ENCODE results near the gene ZNF850. TPM values are rescaled to one million over a fixed set of nuclear protein-coding genes. Genes with fewer than 3 reads are reported as not detected.
A peak's percentile ranks its signal among the peaks of the same experiment; 100 is the strongest.

ZNF850 gene
- total and polyA plus RNA-seq, 9 of the 15 experiments (the other 6 are each of a cell fraction or from before 2014, with no cell fraction given): 1.2 to 13.0 (median 5.9) TPM

GRCh38 chr19:36665832-36666231, 106.8 kb downstream of the ZNF850 start:
- no peaks in the 10 kb centered on the region for H3K4me1 ChIP-seq (replicated peaks in 1 of 2; ENCODE audit: control insufficient read depth in 2 of 2, insufficient read depth in 2 of 2, low read length in 2 of 2)
- H3K36me3 ChIP-seq (ENCODE audit: control insufficient read depth, insufficient read depth, low read length): no peaks in the 10 kb centered on the region
- FAIRE-seq (no peak), ATAC-seq (no peak), DNase-seq (ENCODE audit: extremely low read depth in 1 of 4, low spot score in 3 of 4) (no peak)
- H3K4me2 ChIP-seq (ENCODE audit: insufficient read depth, low read length): peak overlapping the region; percentile 72
- BruUV-seq (replicated peaks): TSS peak; percentile 63
- intact Hi-C loops (cut with micrococcal nuclease) (no loop called here), in situ Hi-C loops (cut with MboI) (no loop called here)
- peak overlapping the region; percentile 48 for H3K4me3 ChIP-seq
- 4% methylated on average over 8 of the region's 14 CpGs for WGBS (ENCODE audit: insufficient coverage, low coverage, missing lambda C conversion rate)
- no peak overlapping the region for H3K27ac ChIP-seq (ENCODE audit: extremely low read depth, low read depth, low read length)
- H3K79me2 ChIP-seq (ENCODE audit: control insufficient read depth, insufficient read depth, low read length): no peaks in the 10 kb centered on the region
- no peaks in the 10 kb centered on the region for H4K20me1 ChIP-seq (replicated peaks; ENCODE audit: control insufficient read depth, insufficient read depth, low read length)
- no peaks in the 10 kb centered on the region for H3K9me1 ChIP-seq (ENCODE audit: control insufficient read depth, insufficient read depth, low read length)
- POLR2A ChIA-PET: interaction anchor here (0.7 kb wide), 1 partner anchor 15 kb away, joined by 3 read pairs; no protein-coding TSS in a partner anchor
- no peak overlapping the region for H2AFZ ChIP-seq (ENCODE audit: low read depth, low read length)
- CTCF ChIA-PET (ENCODE audit: low intra/inter-chr PET ratio): no interaction called here
- no peak for TF ChIP-seq DNMT1 (IDR thresholded peaks at IDR 0.05)
- no peak for TF ChIP-seq YY1 (IDR thresholded peaks at IDR 0.05; ENCODE audit: borderline replicate concordance in 1 of 3, control insufficient read depth in 1 of 3, extremely low read depth in 1 of 3, insufficient read depth in 3 of 3, insufficient read length in 1 of 3, insufficient replicate concordance in 2 of 3, low read depth in 1 of 3, low read length in 2 of 3)
- TF ChIP-seq TARDBP (IDR thresholded peaks at IDR 0.05): no peak
- no peak for TF ChIP-seq ZNF347 (CRISPR knock-in tag; IDR thresholded peaks at IDR 0.05; ENCODE audit: low read depth)
- no peak for TF ChIP-seq CREB3 (tag; conservative IDR thresholded peaks at IDR 0.05; ENCODE audit: low read depth)
- TF ChIP-seq POLR2A (conservative IDR thresholded peaks at IDR 0.05): no peak
- TF ChIP-seq ESRRB (CRISPR knock-in tag; IDR thresholded peaks at IDR 0.05; ENCODE audit: borderline replicate concordance): no peak
- no peak for TF ChIP-seq ZNF778 (CRISPR knock-in tag; IDR thresholded peaks at IDR 0.05)
- no peak for TF ChIP-seq MCM2 (IDR thresholded peaks at IDR 0.05; ENCODE audit: low read depth)
- no peak for TF ChIP-seq NR2C1 (IDR thresholded peaks at IDR 0.05)
- no peak for TF ChIP-seq NR2C1 (tag; IDR thresholded peaks at IDR 0.05)
- TF ChIP-seq NCOR1 (IDR thresholded peaks at IDR 0.05): no peak
- no peaks in the 10 kb centered on the region for H3K27me3 ChIP-seq (ENCODE audit: control insufficient read depth in 2 of 2, insufficient read depth in 2 of 2, low read length in 2 of 2)
- no peak overlapping the region for H3K9ac ChIP-seq (ENCODE audit: insufficient read depth in 1 of 2, low read depth in 2 of 2, low read length in 2 of 2)
- peaks cover 2% of the 10 kb centered on the region; the same call in 1 of the 2 replicates for H3K9me3 ChIP-seq (replicated peaks; ENCODE audit: control insufficient read depth, insufficient read depth, low read depth, low read length)

Other genes with a start within 250 kb of the ZNF850 start
Only the 7 nearest of the 9 such genes appear.
- 0.27 TPM in 1 of 2 replicates, not detected in the other for gene ZNF382, start 167.5 kb downstream of the ZNF850 start, total RNA-seq (2014; rRNA removed)
- gene ZNF382, start 167.5 kb downstream of the ZNF850 start, total RNA-seq (2014; rRNA removed; fragmentation: Illumina TruSeq; extraction: Trizol): 0.06 and 0.22 TPM in 2 replicates
- gene ZNF382, start 167.5 kb downstream of the ZNF850 start, total RNA-seq (2015; rRNA removed; fragmentation: Illumina TruSeq; extraction: Trizol): 0.08 TPM in 1 of 2 replicates, not detected in the other
- gene ZNF382, start 167.5 kb downstream of the ZNF850 start, total RNA-seq (2021): 0.18 TPM in 1 of 2 replicates, not detected in the other
- 0.10 and 0.14 TPM in 2 replicates for gene ZNF382, start 167.5 kb downstream of the ZNF850 start, polyA plus RNA-seq (2011; rRNA removed)
- gene ZNF382, start 167.5 kb downstream of the ZNF850 start, polyA plus RNA-seq (2014; fragmentation: Illumina TruSeq; extraction: Trizol): not detected in 2 replicates
- under 1 TPM in 1 of 2 experiments, not detected in 1; 0.04 TPM for gene ZNF382, start 167.5 kb downstream of the ZNF850 start, polyA plus RNA-seq (2014; fragmentation: Nextera tagmentation; extraction: Ambion mirVana)
- gene ZNF382, start 167.5 kb downstream of the ZNF850 start, polyA plus RNA-seq (2014; rRNA removed): 0.96 TPM in 1 of 2 replicates, not detected in the other
- 0.41 and 1.2 TPM in 2 replicates for gene ZNF461, start 106.0 kb downstream of the ZNF850 start, total RNA-seq (2014; rRNA removed)
- 0.45 and 0.91 TPM in 2 replicates for gene ZNF461, start 106.0 kb downstream of the ZNF850 start, total RNA-seq (2014; rRNA removed; fragmentation: Illumina TruSeq; extraction: Trizol)
- gene ZNF461, start 106.0 kb downstream of the ZNF850 start, total RNA-seq (2015; rRNA removed; fragmentation: Illumina TruSeq; extraction: Trizol): 0.38 and 0.80 TPM in 2 replicates
- gene ZNF461, start 106.0 kb downstream of the ZNF850 start, total RNA-seq (2021): 0.20 and 0.45 TPM in 2 replicates
- gene ZNF461, start 106.0 kb downstream of the ZNF850 start, polyA plus RNA-seq (2011; rRNA removed): 0.15 and 0.74 TPM in 2 replicates
- 0.34 and 0.66 TPM in 2 replicates for gene ZNF461, start 106.0 kb downstream of the ZNF850 start, polyA plus RNA-seq (2014; fragmentation: Illumina TruSeq; extraction: Trizol)
- under 1 TPM; 0.29 to 0.48 TPM for gene ZNF461, start 106.0 kb downstream of the ZNF850 start, polyA plus RNA-seq (2014; fragmentation: Nextera tagmentation; extraction: Ambion mirVana)
- gene ZNF461, start 106.0 kb downstream of the ZNF850 start, polyA plus RNA-seq (2014; rRNA removed): 0.32 and 0.65 TPM in 2 replicates
- 3.1 TPM in 2 replicates for gene ZNF567, start 85.2 kb downstream of the ZNF850 start, total RNA-seq (2014; rRNA removed)
- gene ZNF567, start 85.2 kb downstream of the ZNF850 start, total RNA-seq (2014; rRNA removed; fragmentation: Illumina TruSeq; extraction: Trizol): 8.4 and 9.9 TPM in 2 replicates
- gene ZNF567, start 85.2 kb downstream of the ZNF850 start, total RNA-seq (2015; rRNA removed; fragmentation: Illumina TruSeq; extraction: Trizol): 5.8 and 7.2 TPM in 2 replicates
- 4.7 and 4.9 TPM in 2 replicates for gene ZNF567, start 85.2 kb downstream of the ZNF850 start, total RNA-seq (2021)
- gene ZNF567, start 85.2 kb downstream of the ZNF850 start, polyA plus RNA-seq (2011; rRNA removed): 4.5 and 11.5 TPM in 2 replicates
- gene ZNF567, start 85.2 kb downstream of the ZNF850 start, polyA plus RNA-seq (2014; fragmentation: Illumina TruSeq; extraction: Trizol): 6.2 and 7.4 TPM in 2 replicates
- 10 to 100 TPM in 1 of 2 experiments, 1 to 10 TPM in 1; 7.6 to 10.5 TPM for gene ZNF567, start 85.2 kb downstream of the ZNF850 start, polyA plus RNA-seq (2014; fragmentation: Nextera tagmentation; extraction: Ambion mirVana)
- gene ZNF567, start 85.2 kb downstream of the ZNF850 start, polyA plus RNA-seq (2014; rRNA removed): 3.6 and 4.1 TPM in 2 replicates
- gene ZNF790, start 65.6 kb upstream of the ZNF850 start, total RNA-seq (2014; rRNA removed): 0.24 and 1.2 TPM in 2 replicates
- gene ZNF790, start 65.6 kb upstream of the ZNF850 start, total RNA-seq (2014; rRNA removed; fragmentation: Illumina TruSeq; extraction: Trizol): 0.87 and 1.6 TPM in 2 replicates
- 0.41 and 0.62 TPM in 2 replicates for gene ZNF790, start 65.6 kb upstream of the ZNF850 start, total RNA-seq (2015; rRNA removed; fragmentation: Illumina TruSeq; extraction: Trizol)
- gene ZNF790, start 65.6 kb upstream of the ZNF850 start, total RNA-seq (2021): 0.38 and 0.49 TPM in 2 replicates
- 0.07 and 0.33 TPM in 2 replicates for gene ZNF790, start 65.6 kb upstream of the ZNF850 start, polyA plus RNA-seq (2011; rRNA removed)
- gene ZNF790, start 65.6 kb upstream of the ZNF850 start, polyA plus RNA-seq (2014; fragmentation: Illumina TruSeq; extraction: Trizol): 0.29 and 0.37 TPM in 2 replicates
- under 1 TPM; 0.46 to 0.53 TPM for gene ZNF790, start 65.6 kb upstream of the ZNF850 start, polyA plus RNA-seq (2014; fragmentation: Nextera tagmentation; extraction: Ambion mirVana)
- 0.88 and 1.7 TPM in 2 replicates for gene ZNF790, start 65.6 kb upstream of the ZNF850 start, polyA plus RNA-seq (2014; rRNA removed)
- 0.64 and 0.65 TPM in 2 replicates for gene ZNF345, start 78.1 kb upstream of the ZNF850 start, total RNA-seq (2014; rRNA removed)
- gene ZNF345, start 78.1 kb upstream of the ZNF850 start, total RNA-seq (2014; rRNA removed; fragmentation: Illumina TruSeq; extraction: Trizol): 0.65 and 1.2 TPM in 2 replicates
- 0.54 and 0.57 TPM in 2 replicates for gene ZNF345, start 78.1 kb upstream of the ZNF850 start, total RNA-seq (2015; rRNA removed; fragmentation: Illumina TruSeq; extraction: Trizol)
- 1.4 and 1.6 TPM in 2 replicates for gene ZNF345, start 78.1 kb upstream of the ZNF850 start, total RNA-seq (2021)
- gene ZNF345, start 78.1 kb upstream of the ZNF850 start, polyA plus RNA-seq (2011; rRNA removed): 0.47 and 1.3 TPM in 2 replicates
- 0.42 and 0.51 TPM in 2 replicates for gene ZNF345, start 78.1 kb upstream of the ZNF850 start, polyA plus RNA-seq (2014; fragmentation: Illumina TruSeq; extraction: Trizol)
- gene ZNF345, start 78.1 kb upstream of the ZNF850 start, polyA plus RNA-seq (2014; fragmentation: Nextera tagmentation; extraction: Ambion mirVana): under 1 TPM; 0.38 to 0.84 TPM
- gene ZNF345, start 78.1 kb upstream of the ZNF850 start, polyA plus RNA-seq (2014; rRNA removed): 0.31 and 1.1 TPM in 2 replicates
- 0.04 and 0.05 TPM in 2 replicates for gene ZNF829, start 143.5 kb upstream of the ZNF850 start, total RNA-seq (2014; rRNA removed)
- 0.07 and 0.10 TPM in 2 replicates for gene ZNF829, start 143.5 kb upstream of the ZNF850 start, total RNA-seq (2014; rRNA removed; fragmentation: Illumina TruSeq; extraction: Trizol)
- 0.08 and 0.11 TPM in 2 replicates for gene ZNF829, start 143.5 kb upstream of the ZNF850 start, total RNA-seq (2015; rRNA removed; fragmentation: Illumina TruSeq; extraction: Trizol)
- gene ZNF829, start 143.5 kb upstream of the ZNF850 start, total RNA-seq (2021): 0.02 TPM in 1 of 2 replicates, not detected in the other
- gene ZNF829, start 143.5 kb upstream of the ZNF850 start, polyA plus RNA-seq (2011; rRNA removed): not detected in 2 replicates
- gene ZNF829, start 143.5 kb upstream of the ZNF850 start, polyA plus RNA-seq (2014; fragmentation: Illumina TruSeq; extraction: Trizol): 0.07 TPM in 1 of 2 replicates, not detected in the other
- gene ZNF829, start 143.5 kb upstream of the ZNF850 start, polyA plus RNA-seq (2014; fragmentation: Nextera tagmentation; extraction: Ambion mirVana): under 1 TPM; 0.03 to 0.14 TPM
- 0.01 and 0.03 TPM in 2 replicates for gene ZNF829, start 143.5 kb upstream of the ZNF850 start, polyA plus RNA-seq (2014; rRNA removed)
- 0.24 and 0.36 TPM in 2 replicates for gene ZNF568, start 143.5 kb upstream of the ZNF850 start, total RNA-seq (2014; rRNA removed)
- 0.07 and 0.13 TPM in 2 replicates for gene ZNF568, start 143.5 kb upstream of the ZNF850 start, total RNA-seq (2014; rRNA removed; fragmentation: Illumina TruSeq; extraction: Trizol)
- gene ZNF568, start 143.5 kb upstream of the ZNF850 start, total RNA-seq (2015; rRNA removed; fragmentation: Illumina TruSeq; extraction: Trizol): 0.08 and 0.25 TPM in 2 replicates
- gene ZNF568, start 143.5 kb upstream of the ZNF850 start, total RNA-seq (2021): 0.09 and 0.24 TPM in 2 replicates
- gene ZNF568, start 143.5 kb upstream of the ZNF850 start, polyA plus RNA-seq (2011; rRNA removed): 0.04 TPM in 1 of 2 replicates, not detected in the other
- gene ZNF568, start 143.5 kb upstream of the ZNF850 start, polyA plus RNA-seq (2014; fragmentation: Illumina TruSeq; extraction: Trizol): 0.06 and 0.10 TPM in 2 replicates
- under 1 TPM in 1 of 2 experiments, not detected in 1; 0.07 TPM for gene ZNF568, start 143.5 kb upstream of the ZNF850 start, polyA plus RNA-seq (2014; fragmentation: Nextera tagmentation; extraction: Ambion mirVana)
- gene ZNF568, start 143.5 kb upstream of the ZNF850 start, polyA plus RNA-seq (2014; rRNA removed): 0.05 and 1.1 TPM in 2 replicates

All from K562 (cell line).